ENCODE measurements around the gene NPTN.

DNA sequence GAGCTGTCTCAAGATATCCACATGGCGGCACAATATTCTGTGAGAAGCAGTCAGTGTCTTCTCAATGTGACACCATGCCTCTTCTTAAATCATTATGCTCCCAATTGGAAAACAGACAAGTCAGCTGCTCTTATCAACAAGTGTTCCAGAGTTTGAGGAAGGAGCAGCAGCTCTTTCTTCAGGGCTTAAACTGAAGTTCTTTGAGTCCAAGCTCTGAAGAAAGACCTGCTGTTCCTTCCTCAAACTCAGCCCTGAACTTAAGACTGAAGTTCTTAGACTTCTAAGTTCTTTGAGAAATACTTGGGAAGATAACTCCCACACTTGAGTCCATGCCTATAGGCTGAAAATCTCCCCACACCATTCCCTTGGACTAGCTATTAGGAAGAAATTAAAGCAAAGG is 43.4 kb downstream of the NPTN start:
- TF ChIP-seq, protein P1, sequence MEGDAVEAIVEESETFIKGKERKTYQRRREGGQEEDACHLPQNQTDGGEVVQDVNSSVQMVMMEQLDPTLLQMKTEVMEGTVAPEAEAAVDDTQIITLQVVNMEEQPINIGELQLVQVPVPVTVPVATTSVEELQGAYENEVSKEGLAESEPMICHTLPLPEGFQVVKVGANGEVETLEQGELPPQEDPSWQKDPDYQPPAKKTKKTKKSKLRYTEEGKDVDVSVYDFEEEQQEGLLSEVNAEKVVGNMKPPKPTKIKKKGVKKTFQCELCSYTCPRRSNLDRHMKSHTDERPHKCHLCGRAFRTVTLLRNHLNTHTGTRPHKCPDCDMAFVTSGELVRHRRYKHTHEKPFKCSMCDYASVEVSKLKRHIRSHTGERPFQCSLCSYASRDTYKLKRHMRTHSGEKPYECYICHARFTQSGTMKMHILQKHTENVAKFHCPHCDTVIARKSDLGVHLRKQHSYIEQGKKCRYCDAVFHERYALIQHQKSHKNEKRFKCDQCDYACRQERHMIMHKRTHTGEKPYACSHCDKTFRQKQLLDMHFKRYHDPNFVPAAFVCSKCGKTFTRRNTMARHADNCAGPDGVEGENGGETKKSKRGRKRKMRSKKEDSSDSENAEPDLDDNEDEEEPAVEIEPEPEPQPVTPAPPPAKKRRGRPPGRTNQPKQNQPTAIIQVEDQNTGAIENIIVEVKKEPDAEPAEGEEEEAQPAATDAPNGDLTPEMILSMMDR (IDR thresholded peaks at IDR 0.05): no peak
- TF ChIP-seq SMC3 (IDR thresholded peaks at IDR 0.05): no peak
- TF ChIP-seq POLR2A (IDR thresholded peaks at IDR 0.05; ENCODE audit: low read length): no peak
- no peak for TF ChIP-seq RAD21 (conservative IDR thresholded peaks at IDR 0.05 in 1 of 2, IDR thresholded peaks at IDR 0.05 in 1 of 2)
- no peak for TF ChIP-seq FOSL2 (IDR thresholded peaks at IDR 0.05)
- no peak for TF ChIP-seq FOSL2 (CRISPR knock-in tag; IDR thresholded peaks at IDR 0.05)
- no peak for TF ChIP-seq NR3C1 (IDR thresholded peaks at IDR 0.05)
- TF ChIP-seq JUNB (IDR thresholded peaks at IDR 0.05): no peak

All from A549 (cell line).